ENCODE results near the gene NUDCD3.

The NUDCD3 gene

DNA sequence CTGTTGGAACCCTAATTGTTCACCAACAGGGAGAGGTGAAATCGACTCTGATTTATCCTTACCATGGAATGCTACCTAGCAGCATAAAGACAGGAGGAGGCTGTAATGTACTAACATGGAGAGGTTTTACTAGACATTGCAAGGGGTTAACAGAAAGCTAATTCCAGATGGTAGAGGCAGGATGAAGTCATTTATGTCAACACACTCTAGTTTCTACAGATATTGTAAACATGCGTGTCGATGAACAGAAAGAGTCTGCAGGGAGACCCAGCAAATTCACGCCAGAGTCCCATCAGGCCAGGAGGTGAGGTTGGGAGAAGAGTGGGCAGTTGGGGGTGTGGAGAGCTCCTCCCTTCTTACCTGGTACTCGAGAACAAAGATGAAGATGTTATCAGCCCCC, 43.6 kb upstream of the NUDCD3 start:
- TF ChIP-seq TCF4 (CRISPR knock-in tag; IDR thresholded peaks at IDR 0.05; ENCODE audit: borderline replicate concordance) (no peak), ZFP30 (CRISPR knock-in tag; IDR thresholded peaks at IDR 0.05) (no peak), ZNF565 (CRISPR knock-in tag; conservative IDR thresholded peaks at IDR 0.05; ENCODE audit: low read depth) (no peak), ZC3H10 (CRISPR knock-in tag; IDR thresholded peaks at IDR 0.05) (no peak)
- TF ChIP-seq, protein P1, sequence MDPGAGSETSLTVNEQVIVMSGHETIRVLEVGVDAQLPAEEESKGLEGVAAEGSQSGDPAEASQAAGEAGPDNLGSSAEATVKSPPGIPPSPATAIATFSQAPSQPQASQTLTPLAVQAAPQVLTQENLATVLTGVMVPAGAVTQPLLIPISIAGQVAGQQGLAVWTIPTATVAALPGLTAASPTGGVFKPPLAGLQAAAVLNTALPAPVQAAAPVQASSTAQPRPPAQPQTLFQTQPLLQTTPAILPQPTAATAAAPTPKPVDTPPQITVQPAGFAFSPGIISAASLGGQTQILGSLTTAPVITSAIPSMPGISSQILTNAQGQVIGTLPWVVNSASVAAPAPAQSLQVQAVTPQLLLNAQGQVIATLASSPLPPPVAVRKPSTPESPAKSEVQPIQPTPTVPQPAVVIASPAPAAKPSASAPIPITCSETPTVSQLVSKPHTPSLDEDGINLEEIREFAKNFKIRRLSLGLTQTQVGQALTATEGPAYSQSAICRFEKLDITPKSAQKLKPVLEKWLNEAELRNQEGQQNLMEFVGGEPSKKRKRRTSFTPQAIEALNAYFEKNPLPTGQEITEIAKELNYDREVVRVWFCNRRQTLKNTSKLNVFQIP (CRISPR knock-in tag; IDR thresholded peaks at IDR 0.05; ENCODE audit: borderline replicate concordance, low read depth), result no peak
- no peak for ATAC-seq

DNA sequence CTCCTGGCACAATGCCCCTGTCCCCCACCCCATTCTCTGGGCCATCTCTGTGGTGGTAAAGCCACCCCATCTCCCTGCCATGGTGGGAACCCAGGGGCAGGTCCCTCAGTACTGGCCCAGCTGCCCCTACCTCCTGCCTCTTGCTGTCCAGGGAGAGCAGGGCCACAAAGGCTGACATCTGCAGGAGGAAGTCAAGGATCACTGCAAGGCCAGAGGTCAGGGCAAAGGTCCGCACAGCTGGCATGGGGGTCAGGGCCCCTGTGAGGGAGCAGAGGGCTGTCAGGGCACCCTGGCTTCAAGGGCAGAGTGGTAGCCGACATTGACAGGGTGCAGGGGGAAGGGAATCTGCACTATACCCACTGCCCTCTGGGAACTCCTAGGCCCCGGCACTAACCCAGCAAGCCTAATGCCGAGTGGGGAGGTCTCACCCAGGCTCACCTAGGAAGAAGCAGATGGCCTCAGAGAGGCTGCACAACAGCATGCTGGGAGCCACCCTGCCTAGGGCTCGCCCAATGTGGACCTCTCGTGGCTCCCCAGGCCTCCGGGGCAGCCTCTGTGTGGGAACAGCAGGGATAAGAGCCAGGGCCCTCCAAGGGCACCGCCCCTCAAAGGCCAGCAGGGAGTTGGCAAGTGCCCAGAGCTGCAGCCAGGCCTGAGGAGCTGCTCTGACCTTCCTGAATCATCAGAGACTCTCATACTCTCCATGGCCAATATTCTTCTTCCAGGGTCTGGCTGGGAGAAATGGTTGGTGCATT, 43.0 kb upstream of the NUDCD3 start:
- ATAC-seq, result no peak
- TF ChIP-seq SNAI2 (CRISPR knock-in tag; IDR thresholded peaks at IDR 0.05) (no peak), BACH2 (CRISPR knock-in tag; IDR thresholded peaks at IDR 0.05; ENCODE audit: borderline replicate concordance) (no peak), CREB5 (CRISPR knock-in tag; IDR thresholded peaks at IDR 0.05; ENCODE audit: low read depth) (no peak), PPARA (CRISPR knock-in tag; IDR thresholded peaks at IDR 0.05; ENCODE audit: borderline replicate concordance) (no peak), ZNF8 (CRISPR knock-in tag; IDR thresholded peaks at IDR 0.05) (no peak), ZNF565 (CRISPR knock-in tag; conservative IDR thresholded peaks at IDR 0.05; ENCODE audit: low read depth) (no peak), GLIS3 (CRISPR knock-in tag; IDR thresholded peaks at IDR 0.05) (no peak), TOX (CRISPR knock-in tag; IDR thresholded peaks at IDR 0.05; ENCODE audit: borderline replicate concordance) (no peak), TSHZ2 (CRISPR knock-in tag; IDR thresholded peaks at IDR 0.05) (no peak), ESRRG (CRISPR knock-in tag; IDR thresholded peaks at IDR 0.05) (no peak), ZFP3 (CRISPR knock-in tag; IDR thresholded peaks at IDR 0.05) (no peak)
- TF ChIP-seq, protein P1 (CRISPR knock-in tag; IDR thresholded peaks at IDR 0.05; ENCODE audit: borderline replicate concordance, low read depth), result no peak
- TF ChIP-seq, protein P2, sequence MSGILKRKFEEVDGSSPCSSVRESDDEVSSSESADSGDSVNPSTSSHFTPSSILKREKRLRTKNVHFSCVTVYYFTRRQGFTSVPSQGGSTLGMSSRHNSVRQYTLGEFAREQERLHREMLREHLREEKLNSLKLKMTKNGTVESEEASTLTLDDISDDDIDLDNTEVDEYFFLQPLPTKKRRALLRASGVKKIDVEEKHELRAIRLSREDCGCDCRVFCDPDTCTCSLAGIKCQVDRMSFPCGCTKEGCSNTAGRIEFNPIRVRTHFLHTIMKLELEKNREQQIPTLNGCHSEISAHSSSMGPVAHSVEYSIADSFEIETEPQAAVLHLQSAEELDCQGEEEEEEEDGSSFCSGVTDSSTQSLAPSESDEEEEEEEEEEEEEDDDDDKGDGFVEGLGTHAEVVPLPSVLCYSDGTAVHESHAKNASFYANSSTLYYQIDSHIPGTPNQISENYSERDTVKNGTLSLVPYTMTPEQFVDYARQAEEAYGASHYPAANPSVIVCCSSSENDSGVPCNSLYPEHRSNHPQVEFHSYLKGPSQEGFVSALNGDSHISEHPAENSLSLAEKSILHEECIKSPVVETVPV (CRISPR knock-in tag; IDR thresholded peaks at IDR 0.05), result no peak

- ATAC-seq, result no peak
- no peak for TF ChIP-seq PATZ1 (CRISPR knock-in tag; IDR thresholded peaks at IDR 0.05; ENCODE audit: borderline replicate concordance)
- TF ChIP-seq, protein P1 (CRISPR knock-in tag; IDR thresholded peaks at IDR 0.05; ENCODE audit: borderline replicate concordance, low read depth), result no peak
- TF ChIP-seq BACH2 (CRISPR knock-in tag; IDR thresholded peaks at IDR 0.05; ENCODE audit: borderline replicate concordance), result no peak
- no peak for TF ChIP-seq TOX (CRISPR knock-in tag; IDR thresholded peaks at IDR 0.05; ENCODE audit: borderline replicate concordance)
- TF ChIP-seq ZNF8 (CRISPR knock-in tag; IDR thresholded peaks at IDR 0.05), result no peak
- TF ChIP-seq ZNF70 (CRISPR knock-in tag; IDR thresholded peaks at IDR 0.05), result no peak
- TF ChIP-seq SNAI2 (CRISPR knock-in tag; IDR thresholded peaks at IDR 0.05), result no peak
- TF ChIP-seq TCF4 (CRISPR knock-in tag; IDR thresholded peaks at IDR 0.05; ENCODE audit: borderline replicate concordance), result no peak
- no peak for TF ChIP-seq PPARA (CRISPR knock-in tag; IDR thresholded peaks at IDR 0.05; ENCODE audit: borderline replicate concordance)
- no peak for TF ChIP-seq ARNTL (CRISPR knock-in tag; IDR thresholded peaks at IDR 0.05; ENCODE audit: borderline replicate concordance, low read depth)
- TF ChIP-seq ESRRG (CRISPR knock-in tag; IDR thresholded peaks at IDR 0.05), result no peak
- TF ChIP-seq, protein P2 (CRISPR knock-in tag; IDR thresholded peaks at IDR 0.05), result no peak
Measured at GRCh38 chr7:44531421-44532380, 41.2 kb upstream of the NUDCD3 start.

All from SK-N-SH treated with all-trans-retinoic acid at 6 μM for 48 hours (cell line).